Naive thymus-derived CD4-positive, alpha-beta T cell (primary cell): ENCODE data around the gene SOWAHB. TPM values are rescaled to one million over a fixed set of nuclear protein-coding genes. Genes with fewer than 3 reads are reported as not detected.
"Not testable (repeated sequence)": the region's sequence is repeated elsewhere in the genome, so short reads cannot be mapped to it uniquely, and the experiment has no call there.

Experiments used
- ATAC-seq: fragments of 150-1000 bp; cut with Tn5 transposase; 2 replicates; pipeline ENCODE4 v1.10.0; 2021; ENCODE audit warnings: mild to moderate bottlenecking, moderate library complexity
- CTCF ChIA-PET: fragments of 350-600 bp; sonication (Branson Sonifier 250); formaldehyde crosslinking; loops from one replicate; lab custom pipeline; 2021; ENCODE audit warnings: antibody characterized with exemption; lab: Charles Lee
- POLR2A ChIA-PET: fragments of 350-600 bp; sonication (Branson Sonifier 250); formaldehyde crosslinking; loops from one replicate; lab custom pipeline; 2021; ENCODE audit warnings: antibody characterized with exemption, inconsistent platforms; lab: Charles Lee
- DNase-seq, 9 donors: peaks; one replicate each; pipeline versions ENCODE4 v3.0.0 to v3.0.0-alpha.2; 2020 to 2022; ENCODE audit warnings: mixed read lengths in 1 of 9
- H3K27ac ChIP-seq: one replicate; pipeline ENCODE4 v1.7.0; 2013; ENCODE audit warnings: mild to moderate bottlenecking, low read depth, low read length, moderate library complexity
- H3K27me3 ChIP-seq, 2 donors: one replicate each; pipeline ENCODE4 v1.7.0; 2013; ENCODE audit warnings: low read length in 2 of 2, mild to moderate bottlenecking in 2 of 2, moderate library complexity in 2 of 2; ENCODE audit not compliant: control insufficient read depth in 2 of 2, insufficient read depth in 2 of 2
- H3K36me3 ChIP-seq, 3 experiments: 1 replicate in 2 of 3; 2 replicates in 1 of 3; pipeline ENCODE4 v1.7.0; 2013; ENCODE audit warnings: low read length in 3 of 3, mild to moderate bottlenecking in 3 of 3, moderate library complexity in 1 of 3; ENCODE audit not compliant: insufficient read depth in 3 of 3, control insufficient read depth in 2 of 3
- H3K4me1 ChIP-seq, 2 donors: one replicate each; pipeline ENCODE4 v1.7.0; 2013; ENCODE audit warnings: low read length in 2 of 2, mild to moderate bottlenecking in 2 of 2, moderate library complexity in 1 of 2; ENCODE audit not compliant: control insufficient read depth in 2 of 2, insufficient read depth in 2 of 2
- H3K4me3 ChIP-seq: 2 replicates; pipeline ENCODE4 v1.7.0; 2013; ENCODE audit warnings: mild to moderate bottlenecking, low read length
- H3K9me3 ChIP-seq, 3 experiments: 1 replicate in 2 of 3; 2 replicates in 1 of 3; pipeline ENCODE4 v1.7.0; 2013; ENCODE audit warnings: low read length in 3 of 3; ENCODE audit not compliant: control insufficient read depth in 2 of 3
- H3K27ac Mint-ChIP-seq, 9 donors: one replicate each; pipeline ENCODE4 v1.8.0; 2020 to 2022; ENCODE audit warnings: mixed read lengths in 9 of 9, mild to moderate bottlenecking in 8 of 9, moderate library complexity in 5 of 9, inconsistent platforms in 2 of 9
- H3K27me3 Mint-ChIP-seq, 5 donors: one replicate each; pipeline ENCODE4 v1.8.0; 2021 to 2022; ENCODE audit warnings: mixed read lengths in 5 of 5, mild to moderate bottlenecking in 1 of 5
- H3K36me3 Mint-ChIP-seq, 5 donors: one replicate each; pipeline ENCODE4 v1.8.0; 2020 to 2022; ENCODE audit warnings: mixed read lengths in 5 of 5, mild to moderate bottlenecking in 3 of 5, inconsistent platforms in 1 of 5
- H3K4me1 Mint-ChIP-seq, 7 donors: one replicate each; pipeline ENCODE4 v1.8.0; 2020 to 2022; ENCODE audit warnings: mixed read lengths in 7 of 7, mild to moderate bottlenecking in 3 of 7, inconsistent platforms in 1 of 7
- H3K4me3 Mint-ChIP-seq, 10 donors: one replicate each; pipeline ENCODE4 v1.8.0; 2020 to 2022; ENCODE audit warnings: mild to moderate bottlenecking in 10 of 10, mixed read lengths in 10 of 10, moderate library complexity in 6 of 10, inconsistent platforms in 2 of 10
- H3K9me3 Mint-ChIP-seq, 11 donors: one replicate each; pipeline ENCODE4 v1.8.0; 2020 to 2022; ENCODE audit warnings: mixed read lengths in 11 of 11, mild to moderate bottlenecking in 4 of 11, inconsistent platforms in 1 of 11, moderate library complexity in 1 of 11
- intact Hi-C, 2 donors: fragments of 100-400 bp; cut with micrococcal nuclease; formaldehyde crosslinking; loops; one replicate each; pipeline ENCODE4 v1.15.1; 2023
- polyA plus RNA-seq, 2 donors: library from polyadenylated mRNA; unstranded; fragments of 300-500 nt; fragmentation: Illumina TruSeq; gene quantifications; one replicate each; pipeline ENCODE4 v1.2.3, GENCODE V29; 2021
- total RNA-seq, 6 experiments: library from RNA in 5 of 6; stranded (reverse) in 5 of 6; gene quantifications; 1 replicate in 5 of 6; 2 replicates in 1 of 6; pipeline ENCODE4 v1.2.3 and lab custom pipeline; 2021 to 2026

The SOWAHB gene
- total and polyA plus RNA-seq, 7 experiments from 2014 or later: 0.05 TPM; not detected in 6

DNA sequence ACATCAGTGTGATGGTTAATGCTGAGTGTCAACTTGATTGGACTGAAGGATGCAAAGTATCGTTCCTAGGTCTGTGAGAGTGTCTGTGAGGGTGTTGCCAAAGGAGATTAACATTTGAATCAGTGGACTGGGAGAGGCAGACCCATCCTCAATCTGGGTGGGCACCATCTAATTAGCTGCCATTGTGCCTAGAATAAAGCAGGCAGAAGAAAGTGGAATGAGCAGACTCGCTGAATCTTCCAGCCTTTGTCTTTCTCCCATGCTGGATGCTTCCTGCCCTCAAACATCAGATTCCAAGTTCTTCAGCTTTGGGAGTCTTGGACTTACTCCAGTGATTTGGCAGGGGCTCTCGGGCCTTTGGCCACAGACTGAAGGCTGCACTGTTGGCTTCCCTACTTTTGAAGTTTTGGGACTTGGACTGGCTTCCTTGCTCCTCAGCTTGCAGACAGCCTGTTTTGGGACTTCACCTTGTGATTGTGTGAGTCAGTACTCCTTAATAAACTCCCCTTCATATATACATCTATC, 19.2 kb downstream of the SOWAHB start:
- intact Hi-C loops, ATAC-seq, H3K4me3 Mint-ChIP-seq, H3K4me3 ChIP-seq, H3K4me1 Mint-ChIP-seq, H3K4me1 ChIP-seq, DNase-seq, H3K9me3 ChIP-seq, CTCF ChIA-PET, H3K36me3 ChIP-seq, H3K27me3 ChIP-seq, POLR2A ChIA-PET, H3K9me3 Mint-ChIP-seq, H3K36me3 Mint-ChIP-seq, H3K27ac Mint-ChIP-seq, H3K27ac ChIP-seq: not testable (repeated sequence)
- H3K27me3 Mint-ChIP-seq: peaks cover 0 to 25% (median 19%) of the 10 kb centered on the region in 5 donors

DNA sequence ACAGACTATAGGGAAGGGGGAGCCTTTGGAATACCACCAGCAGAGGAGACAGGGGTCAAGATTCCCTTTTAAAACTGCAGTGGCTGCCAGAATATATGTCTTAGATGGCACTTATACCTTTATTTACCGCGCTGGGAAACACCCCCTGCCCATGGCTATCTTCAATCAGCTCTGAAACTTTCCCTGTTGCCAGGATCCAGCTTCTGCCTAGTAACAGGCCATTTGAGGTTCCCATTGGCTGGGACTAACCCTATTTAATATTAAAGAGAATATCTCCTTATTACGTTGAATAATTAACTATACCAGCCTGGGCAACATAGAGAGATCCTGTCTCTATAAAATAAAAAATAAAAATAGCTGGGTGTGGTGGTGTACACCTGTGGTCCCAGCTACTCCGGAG, 23.8 kb downstream of the SOWAHB start:
- no peak for DNase-seq
- intact Hi-C loops: no loop called here
- Mint-ChIP-seq H3K4me1 (peaks cover 0 to 7% (median 0%) of the 10 kb centered on the region in 7 donors), H3K36me3 (peaks cover 0 to 3% (median 0%) of the 10 kb centered on the region in 5 donors), H3K27ac (no peak overlapping the region), H3K27me3 (peaks cover 0 to 16% (median 14%) of the 10 kb centered on the region in 5 donors), H3K9me3 (peaks cover 0 to 7% (median 0%) of the 10 kb centered on the region in 11 donors), H3K4me3 (no peak overlapping the region)
- H3K36me3 ChIP-seq: no peaks in the 10 kb centered on the region
- H3K4me3 ChIP-seq: no peak overlapping the region
- no peak for ATAC-seq
- no peaks in the 10 kb centered on the region for H3K9me3 ChIP-seq
- H3K4me1 ChIP-seq: no peaks in the 10 kb centered on the region
- ChIA-PET CTCF (no interaction called here), POLR2A (no interaction called here)
- H3K27ac ChIP-seq: no peak overlapping the region
- peaks cover 0 to 4% of the 10 kb centered on the region in 2 donors for H3K27me3 ChIP-seq

DNA sequence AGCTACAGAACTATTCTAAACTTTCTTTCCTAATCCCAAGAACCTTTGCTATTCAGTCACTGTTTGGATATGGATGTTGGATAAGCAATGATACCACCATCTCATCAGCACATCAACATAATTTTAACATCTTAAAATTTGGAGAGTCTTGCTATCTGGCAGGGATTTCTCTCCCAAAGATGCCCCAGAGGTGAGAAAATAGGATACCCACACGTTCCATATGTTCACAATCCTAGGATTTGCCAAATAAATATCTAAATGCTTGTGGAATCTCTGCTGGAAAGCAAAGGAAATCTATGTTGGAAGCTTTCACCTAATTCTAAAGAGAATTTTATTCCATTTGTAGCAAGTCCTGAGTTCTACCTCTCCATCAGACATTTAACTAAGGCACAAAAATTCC, 24.4 kb downstream of the SOWAHB start:
- peaks cover 0 to 7% (median 0%) of the 10 kb centered on the region in 7 donors for H3K4me1 Mint-ChIP-seq
- no peak overlapping the region for H3K4me3 Mint-ChIP-seq
- POLR2A ChIA-PET: no interaction called here
- H3K36me3 Mint-ChIP-seq: peaks cover 0 to 3% (median 0%) of the 10 kb centered on the region in 5 donors
- Histone ChIP-seq H3K4me3 (no peak overlapping the region), H3K9me3 (no peaks in the 10 kb centered on the region), H3K4me1 (no peaks in the 10 kb centered on the region), H3K27ac (no peak overlapping the region), H3K36me3 (no peaks in the 10 kb centered on the region), H3K27me3 (peaks cover 0 to 2% of the 10 kb centered on the region in 2 donors)
- no peak for DNase-seq
- H3K27ac Mint-ChIP-seq: no peak overlapping the region
- intact Hi-C loops: no loop called here
- peaks cover 0 to 7% (median 0%) of the 10 kb centered on the region in 11 donors for H3K9me3 Mint-ChIP-seq
- ATAC-seq: no peak
- H3K27me3 Mint-ChIP-seq: peaks cover 0 to 14% (median 12%) of the 10 kb centered on the region in 5 donors
- CTCF ChIA-PET: no interaction called here

DNA sequence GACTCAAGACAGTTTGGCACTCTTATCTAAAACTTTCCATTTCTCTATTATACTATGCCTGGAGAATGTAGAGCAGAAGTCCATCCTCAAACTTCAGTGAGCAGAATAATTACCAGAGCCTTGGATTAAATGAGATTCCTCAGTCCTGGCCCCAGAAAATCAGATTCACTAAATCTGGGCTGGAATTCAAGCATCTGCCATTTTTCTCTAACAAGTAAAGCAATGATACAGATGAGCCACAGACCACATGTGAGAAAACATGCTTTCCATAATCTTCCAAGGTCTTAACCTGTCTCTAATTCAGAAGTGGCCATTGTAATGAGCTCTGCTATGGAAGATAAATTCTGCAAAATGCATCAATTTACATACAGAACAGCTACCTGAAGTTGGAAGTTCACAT, 25.4 kb downstream of the SOWAHB start:
- H3K4me3 Mint-ChIP-seq: no peak overlapping the region
- H3K9me3 ChIP-seq: no peaks in the 10 kb centered on the region
- intact Hi-C loops: no loop called here
- ChIA-PET CTCF (no interaction called here), POLR2A (no interaction called here)
- DNase-seq (no peak), ATAC-seq (no peak)
- no peak overlapping the region for H3K27ac Mint-ChIP-seq
- peaks cover 0 to 6% (median 0%) of the 10 kb centered on the region in 11 donors for H3K9me3 Mint-ChIP-seq
- H3K36me3 ChIP-seq: no peaks in the 10 kb centered on the region
- no peak overlapping the region for H3K4me3 ChIP-seq
- peaks cover 0 to 6% (median 5%) of the 10 kb centered on the region in 5 donors for H3K27me3 Mint-ChIP-seq
- no peak overlapping the region for H3K27ac ChIP-seq
- H3K27me3 ChIP-seq: no peaks in the 10 kb centered on the region
- peaks cover 0 to 7% (median 0%) of the 10 kb centered on the region in 7 donors for H3K4me1 Mint-ChIP-seq
- H3K4me1 ChIP-seq: no peaks in the 10 kb centered on the region
- H3K36me3 Mint-ChIP-seq: peaks cover 0 to 3% (median 0%) of the 10 kb centered on the region in 5 donors

DNA sequence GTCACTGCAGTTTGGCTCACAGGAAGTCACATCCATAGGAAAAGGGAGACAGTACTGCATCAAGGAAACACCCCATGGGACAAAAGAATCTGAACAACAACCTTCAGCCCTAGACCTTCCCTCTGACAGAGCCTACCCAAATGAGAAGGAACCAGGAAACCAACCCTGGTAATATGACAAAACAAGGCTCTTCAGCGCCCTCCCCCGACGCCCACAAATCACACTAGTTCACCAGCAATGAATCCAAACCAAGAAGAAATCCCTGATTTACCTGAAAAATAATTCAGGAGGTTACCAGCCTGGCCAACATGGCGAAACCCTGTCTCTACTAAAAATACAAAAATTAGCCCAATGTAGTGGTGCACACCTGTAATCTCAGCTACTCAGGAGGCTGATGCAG, 29.2 kb downstream of the SOWAHB start:
- H3K4me3 ChIP-seq, H3K36me3 Mint-ChIP-seq, H3K4me3 Mint-ChIP-seq, ATAC-seq, H3K4me1 Mint-ChIP-seq, intact Hi-C loops, H3K4me1 ChIP-seq, DNase-seq, H3K9me3 ChIP-seq, H3K27ac ChIP-seq, H3K36me3 ChIP-seq, POLR2A ChIA-PET, H3K27me3 ChIP-seq, H3K9me3 Mint-ChIP-seq, H3K27me3 Mint-ChIP-seq, CTCF ChIA-PET: not testable (repeated sequence)
- H3K27ac Mint-ChIP-seq: peak overlapping the region in 1 of 9 donors; percentile 25

DNA sequence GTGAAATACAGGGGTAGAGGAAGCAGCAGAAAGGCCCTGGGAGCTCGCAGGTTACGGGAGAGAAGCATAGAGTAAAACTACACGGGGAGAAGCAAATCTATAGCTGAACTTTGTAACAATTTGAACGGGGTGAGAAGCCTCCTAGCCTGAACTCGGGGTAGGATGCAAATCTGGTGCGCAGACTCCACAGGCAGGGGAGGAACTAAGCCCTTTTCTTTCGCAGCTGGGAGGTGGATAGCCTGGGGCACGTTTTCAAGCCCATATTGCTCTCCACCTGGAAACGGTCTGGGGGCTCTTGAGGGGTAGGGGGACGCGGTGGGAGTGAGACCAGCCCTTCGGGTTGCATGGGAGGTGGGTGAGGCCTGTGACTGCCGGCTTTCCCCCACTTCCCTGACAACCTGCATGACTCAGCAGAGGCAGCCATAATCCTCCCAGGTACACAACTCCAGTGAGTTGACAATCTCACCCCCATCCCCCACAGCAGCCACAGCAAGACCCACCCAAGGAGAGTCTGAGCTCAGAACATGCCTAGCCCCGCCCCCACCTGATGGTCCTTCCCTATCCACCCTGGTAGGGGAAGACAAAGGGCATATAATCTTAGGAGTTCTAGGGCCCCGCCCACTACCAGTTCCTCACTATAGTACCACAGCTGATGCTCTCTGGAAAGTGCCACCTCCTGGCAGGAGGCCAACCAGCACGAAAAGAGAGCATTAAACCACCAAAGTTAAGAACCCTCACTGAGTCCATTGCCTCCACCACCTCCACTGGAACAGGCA, 29.9 kb downstream of the SOWAHB start:
- Mint-ChIP-seq H3K27me3 (peaks cover 0 to 7% (median 0%) of the 10 kb centered on the region in 5 donors), H3K4me1 (peaks cover 0 to 7% (median 2%) of the 10 kb centered on the region in 7 donors), H3K27ac (no peak overlapping the region), H3K9me3 (peaks cover 0 to 6% (median 0%) of the 10 kb centered on the region in 11 donors), H3K36me3 (peaks cover 0 to 3% (median 0%) of the 10 kb centered on the region in 5 donors), H3K4me3 (no peak overlapping the region)
- no peaks in the 10 kb centered on the region for H3K4me1 ChIP-seq
- DNase-seq (no peak), ATAC-seq (no peak)
- H3K9me3 ChIP-seq: no peaks in the 10 kb centered on the region
- no peaks in the 10 kb centered on the region for H3K27me3 ChIP-seq
- H3K27ac ChIP-seq: no peak overlapping the region
- ChIA-PET POLR2A (no interaction called here), CTCF (no interaction called here)
- H3K4me3 ChIP-seq: no peak overlapping the region
- intact Hi-C loops: no loop called here
- no peaks in the 10 kb centered on the region for H3K36me3 ChIP-seq
